ENCODE results near the gene M1AP.

DNA sequence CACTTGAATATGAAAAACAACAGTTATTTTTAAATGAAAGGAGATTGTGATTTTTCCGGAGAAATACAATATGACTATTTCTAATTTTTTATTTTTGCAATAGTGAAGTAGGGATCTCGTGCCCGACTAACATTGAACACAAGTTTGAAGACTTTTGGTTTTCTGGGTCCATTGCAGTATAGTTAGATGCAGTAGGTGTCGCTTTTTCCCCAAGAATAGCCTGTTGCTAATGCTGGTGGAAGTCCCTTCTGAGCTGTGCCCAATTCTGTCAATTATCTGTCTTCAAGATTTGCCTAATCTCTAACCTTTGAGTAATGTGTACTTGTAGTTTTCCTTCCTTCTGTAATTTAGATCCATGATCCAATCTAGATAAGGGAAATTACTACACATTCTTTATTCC lies 42.4 kb upstream of the M1AP start:
- no peak for TF ChIP-seq EZH2 (IDR thresholded peaks at IDR 0.05; ENCODE audit: borderline replicate concordance, low read depth, low read length, severe bottlenecking)
- TF ChIP-seq, protein P1, sequence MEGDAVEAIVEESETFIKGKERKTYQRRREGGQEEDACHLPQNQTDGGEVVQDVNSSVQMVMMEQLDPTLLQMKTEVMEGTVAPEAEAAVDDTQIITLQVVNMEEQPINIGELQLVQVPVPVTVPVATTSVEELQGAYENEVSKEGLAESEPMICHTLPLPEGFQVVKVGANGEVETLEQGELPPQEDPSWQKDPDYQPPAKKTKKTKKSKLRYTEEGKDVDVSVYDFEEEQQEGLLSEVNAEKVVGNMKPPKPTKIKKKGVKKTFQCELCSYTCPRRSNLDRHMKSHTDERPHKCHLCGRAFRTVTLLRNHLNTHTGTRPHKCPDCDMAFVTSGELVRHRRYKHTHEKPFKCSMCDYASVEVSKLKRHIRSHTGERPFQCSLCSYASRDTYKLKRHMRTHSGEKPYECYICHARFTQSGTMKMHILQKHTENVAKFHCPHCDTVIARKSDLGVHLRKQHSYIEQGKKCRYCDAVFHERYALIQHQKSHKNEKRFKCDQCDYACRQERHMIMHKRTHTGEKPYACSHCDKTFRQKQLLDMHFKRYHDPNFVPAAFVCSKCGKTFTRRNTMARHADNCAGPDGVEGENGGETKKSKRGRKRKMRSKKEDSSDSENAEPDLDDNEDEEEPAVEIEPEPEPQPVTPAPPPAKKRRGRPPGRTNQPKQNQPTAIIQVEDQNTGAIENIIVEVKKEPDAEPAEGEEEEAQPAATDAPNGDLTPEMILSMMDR (IDR thresholded peaks at IDR 0.05; ENCODE audit: borderline replicate concordance, extremely low read depth, low read length, poor library complexity, severe bottlenecking): peak; percentile 78

All from DND-41 (cell line).